ENCODE data around the gene MBOAT1. TPM values are rescaled to one million over a fixed set of nuclear protein-coding genes. Genes with fewer than 3 reads are reported as not detected.

The MBOAT1 gene
- total RNA-seq, 4 donors from 2014 or later: 17.3 to 57.0 (median 45.2) TPM

- Histone ChIP-seq H3K4me3 (no peak overlapping the region), H3K4me1 (no peaks in the 10 kb centered on the region), H3K36me3 (peaks cover 0 to 68% (median 0%) of the 10 kb centered on the region in 3 donors), H3K27me3 (no peaks in the 10 kb centered on the region), H3K27ac (no peak overlapping the region), H3K9me3 (no peaks in the 10 kb centered on the region)
- DNase-seq: no peak
- TF ChIP-seq CTCF (IDR thresholded peaks at IDR 0.05) (no peak), POLR2A (IDR thresholded peaks at IDR 0.05) (no peak)
These were observed 102.7 kb downstream of the MBOAT1 start for GRCh38 chr6:20109526-20109925.

- DNase-seq: no peak
- H3K36me3 ChIP-seq: peaks cover 0 to 58% (median 0%) of the 10 kb centered on the region in 3 donors
- H3K4me3 ChIP-seq: no peak overlapping the region
- H3K4me1 ChIP-seq: no peaks in the 10 kb centered on the region
- no peaks in the 10 kb centered on the region for H3K9me3 ChIP-seq
- TF ChIP-seq CTCF (IDR thresholded peaks at IDR 0.05): no peak
- no peak for TF ChIP-seq POLR2A (IDR thresholded peaks at IDR 0.05)
- no peak overlapping the region for H3K27ac ChIP-seq
- H3K27me3 ChIP-seq: no peaks in the 10 kb centered on the region
These were observed 106.4 kb downstream of the MBOAT1 start for GRCh38 chr6:20105838-20106237.

GRCh38 chr6:20104696-20105095, 107.6 kb downstream of the MBOAT1 start:
- Histone ChIP-seq H3K4me3 (no peak overlapping the region), H3K27ac (no peak overlapping the region), H3K27me3 (no peaks in the 10 kb centered on the region), H3K4me1 (no peaks in the 10 kb centered on the region), H3K9me3 (no peaks in the 10 kb centered on the region), H3K36me3 (peaks cover 0 to 60% (median 0%) of the 10 kb centered on the region in 3 donors)
- TF ChIP-seq CTCF (IDR thresholded peaks at IDR 0.05) (no peak), POLR2A (IDR thresholded peaks at IDR 0.05) (no peak)
- no peak for DNase-seq

- no peak overlapping the region for H3K4me3 ChIP-seq
- DNase-seq: no peak
- no peaks in the 10 kb centered on the region for H3K9me3 ChIP-seq
- H3K4me1 ChIP-seq: no peaks in the 10 kb centered on the region
- no peak overlapping the region for H3K27ac ChIP-seq
- H3K27me3 ChIP-seq: no peaks in the 10 kb centered on the region
- peaks cover 0 to 40% (median 0%) of the 10 kb centered on the region in 3 donors for H3K36me3 ChIP-seq
- no peak for TF ChIP-seq CTCF (IDR thresholded peaks at IDR 0.05)
- no peak for TF ChIP-seq POLR2A (IDR thresholded peaks at IDR 0.05)
These were observed 109.7 kb downstream of the MBOAT1 start for GRCh38 chr6:20102397-20103073.

GRCh38 chr6:20099156-20099555, 113.1 kb downstream of the MBOAT1 start:
- DNase-seq: no peak
- Histone ChIP-seq H3K9me3 (no peaks in the 10 kb centered on the region), H3K36me3 (peaks cover 0 to 19% (median 0%) of the 10 kb centered on the region in 3 donors), H3K4me1 (no peaks in the 10 kb centered on the region), H3K4me3 (no peak overlapping the region), H3K27ac (no peak overlapping the region), H3K27me3 (no peaks in the 10 kb centered on the region)
- no peak for TF ChIP-seq POLR2A (IDR thresholded peaks at IDR 0.05)
- TF ChIP-seq CTCF (IDR thresholded peaks at IDR 0.05): no peak

Measured in Peyer's patch (tissue), 4 donors.